ENCODE measurements around the gene AGER. TPM values are rescaled to one million over a fixed set of nuclear protein-coding genes. Genes with fewer than 3 reads are reported as not detected.
A peak's percentile ranks its signal among the peaks of the same experiment; 100 is the strongest.

The AGER gene
- total RNA-seq, 1 donor from 2014 or later: 29.9 TPM

DNA sequence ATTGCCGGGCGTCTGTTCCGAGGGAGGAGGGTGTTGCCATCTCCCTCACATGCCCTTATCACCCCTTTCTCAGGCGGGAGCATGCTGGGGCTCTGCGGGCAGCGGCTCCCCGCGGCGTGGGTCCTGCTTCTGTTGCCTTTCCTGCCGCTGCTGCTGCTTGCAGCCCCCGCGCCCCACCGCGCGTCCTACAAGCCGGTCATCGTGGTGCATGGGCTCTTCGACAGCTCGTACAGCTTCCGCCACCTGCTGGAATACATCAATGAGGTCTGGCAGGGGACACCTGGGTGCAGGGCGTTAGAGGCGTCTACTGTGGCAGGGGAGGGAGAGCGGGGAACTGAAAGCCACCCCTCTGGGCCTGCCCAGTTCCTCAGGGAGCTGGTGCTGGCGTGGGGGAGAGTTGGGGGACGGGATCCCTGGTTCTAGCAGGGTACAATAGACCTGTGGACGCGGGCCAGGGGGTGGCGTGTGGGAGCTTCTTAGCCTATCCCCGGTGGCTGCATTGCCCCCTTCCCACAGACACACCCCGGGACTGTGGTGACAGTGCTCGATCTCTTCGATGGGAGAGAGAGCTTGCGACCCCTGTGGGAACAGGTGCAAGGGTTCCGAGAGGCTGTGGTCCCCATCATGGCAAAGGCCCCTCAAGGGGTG, 29.4 kb downstream of the AGER start:
- no peaks in the 10 kb centered on the region for H3K9me3 Mint-ChIP-seq (ENCODE audit: low read depth)
- peaks cover 17% of the 10 kb centered on the region for H3K36me3 Mint-ChIP-seq (ENCODE audit: insufficient read depth)
- peak overlapping the region; percentile 99 for H3K4me3 Mint-ChIP-seq (ENCODE audit: low read depth)
- DNase-seq (ENCODE audit: low spot score, unreplicated experiment): peak; percentile 59
- peak overlapping the region; percentile 98 for H3K27ac Mint-ChIP-seq
- peaks cover 13% of the 10 kb centered on the region for H3K27me3 Mint-ChIP-seq
- H3K4me1 Mint-ChIP-seq (ENCODE audit: low read depth): peaks cover 28% of the 10 kb centered on the region
- TF ChIP-seq, protein P1, sequence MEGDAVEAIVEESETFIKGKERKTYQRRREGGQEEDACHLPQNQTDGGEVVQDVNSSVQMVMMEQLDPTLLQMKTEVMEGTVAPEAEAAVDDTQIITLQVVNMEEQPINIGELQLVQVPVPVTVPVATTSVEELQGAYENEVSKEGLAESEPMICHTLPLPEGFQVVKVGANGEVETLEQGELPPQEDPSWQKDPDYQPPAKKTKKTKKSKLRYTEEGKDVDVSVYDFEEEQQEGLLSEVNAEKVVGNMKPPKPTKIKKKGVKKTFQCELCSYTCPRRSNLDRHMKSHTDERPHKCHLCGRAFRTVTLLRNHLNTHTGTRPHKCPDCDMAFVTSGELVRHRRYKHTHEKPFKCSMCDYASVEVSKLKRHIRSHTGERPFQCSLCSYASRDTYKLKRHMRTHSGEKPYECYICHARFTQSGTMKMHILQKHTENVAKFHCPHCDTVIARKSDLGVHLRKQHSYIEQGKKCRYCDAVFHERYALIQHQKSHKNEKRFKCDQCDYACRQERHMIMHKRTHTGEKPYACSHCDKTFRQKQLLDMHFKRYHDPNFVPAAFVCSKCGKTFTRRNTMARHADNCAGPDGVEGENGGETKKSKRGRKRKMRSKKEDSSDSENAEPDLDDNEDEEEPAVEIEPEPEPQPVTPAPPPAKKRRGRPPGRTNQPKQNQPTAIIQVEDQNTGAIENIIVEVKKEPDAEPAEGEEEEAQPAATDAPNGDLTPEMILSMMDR (IDR thresholded peaks at IDR 0.05; ENCODE audit: unreplicated experiment): peak; percentile 63

DNA sequence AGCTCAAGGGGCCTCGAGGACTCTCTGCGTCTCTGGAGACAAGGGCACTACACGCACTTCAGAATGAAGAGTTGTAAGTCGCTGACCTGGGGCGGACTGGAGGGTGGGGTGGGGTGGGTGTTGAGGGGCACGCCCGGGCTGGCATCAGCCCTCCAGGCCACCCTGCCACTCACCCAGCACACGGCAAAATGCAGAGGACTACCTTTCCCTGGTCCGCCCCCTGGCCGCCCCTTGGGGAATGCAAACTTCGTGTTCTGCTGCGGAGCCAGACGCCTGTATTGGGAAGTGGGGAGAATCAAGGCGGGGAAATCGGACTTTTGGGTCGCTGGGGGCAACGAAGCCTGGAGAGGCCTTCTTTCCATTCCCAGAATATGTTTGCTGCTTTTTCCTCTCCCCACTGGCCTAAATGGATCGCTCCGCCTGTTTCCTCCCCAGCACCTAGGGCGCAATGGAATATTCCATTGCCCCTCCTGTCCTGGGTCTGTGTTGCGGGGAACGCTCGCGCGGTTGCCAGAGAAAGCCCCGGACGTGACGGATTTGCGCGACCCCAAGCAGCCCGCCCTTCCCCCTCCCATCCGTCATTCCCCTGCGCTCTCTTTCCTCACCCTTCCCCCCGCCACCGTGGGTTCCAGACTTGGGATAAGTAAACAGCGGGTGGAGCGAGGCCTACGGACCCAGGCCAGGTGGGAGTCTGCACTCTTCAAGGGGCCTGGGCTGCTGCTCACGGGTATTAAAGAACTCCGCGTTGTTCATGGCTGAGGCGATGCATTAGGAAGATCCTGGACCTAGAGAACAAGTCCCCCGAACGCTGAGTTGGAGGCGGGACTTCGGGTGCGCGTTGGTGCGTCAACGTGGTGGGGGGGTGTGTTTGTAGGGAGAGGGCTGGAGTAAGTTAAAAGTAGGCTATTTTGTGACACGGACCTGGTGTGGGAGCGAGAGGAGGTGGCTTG, 30.2 kb downstream of the AGER start, which contains the start of gene PPT2:
PPT2 (plus strand) TSS at position 578 of the 950 bp plus-strand sequence. CDS start 454 bp downstream, outside the sequence.
- Mint-ChIP-seq H3K27me3 (peaks cover 13% of the 10 kb centered on the region), H3K4me3 (ENCODE audit: low read depth) (peak within 1 kb of the TSS; percentile 99), H3K9me3 (ENCODE audit: low read depth) (no peaks in the 10 kb centered on the region), H3K4me1 (ENCODE audit: low read depth) (peaks cover 28% of the 10 kb centered on the region), H3K36me3 (ENCODE audit: insufficient read depth) (peaks cover 17% of the 10 kb centered on the region), H3K27ac (peak within 1 kb of the TSS; percentile 98)
- TF ChIP-seq, protein P1 (IDR thresholded peaks at IDR 0.05; ENCODE audit: unreplicated experiment): peak; percentile 38
- DNase-seq (ENCODE audit: low spot score, unreplicated experiment): peak; percentile 75

DNA sequence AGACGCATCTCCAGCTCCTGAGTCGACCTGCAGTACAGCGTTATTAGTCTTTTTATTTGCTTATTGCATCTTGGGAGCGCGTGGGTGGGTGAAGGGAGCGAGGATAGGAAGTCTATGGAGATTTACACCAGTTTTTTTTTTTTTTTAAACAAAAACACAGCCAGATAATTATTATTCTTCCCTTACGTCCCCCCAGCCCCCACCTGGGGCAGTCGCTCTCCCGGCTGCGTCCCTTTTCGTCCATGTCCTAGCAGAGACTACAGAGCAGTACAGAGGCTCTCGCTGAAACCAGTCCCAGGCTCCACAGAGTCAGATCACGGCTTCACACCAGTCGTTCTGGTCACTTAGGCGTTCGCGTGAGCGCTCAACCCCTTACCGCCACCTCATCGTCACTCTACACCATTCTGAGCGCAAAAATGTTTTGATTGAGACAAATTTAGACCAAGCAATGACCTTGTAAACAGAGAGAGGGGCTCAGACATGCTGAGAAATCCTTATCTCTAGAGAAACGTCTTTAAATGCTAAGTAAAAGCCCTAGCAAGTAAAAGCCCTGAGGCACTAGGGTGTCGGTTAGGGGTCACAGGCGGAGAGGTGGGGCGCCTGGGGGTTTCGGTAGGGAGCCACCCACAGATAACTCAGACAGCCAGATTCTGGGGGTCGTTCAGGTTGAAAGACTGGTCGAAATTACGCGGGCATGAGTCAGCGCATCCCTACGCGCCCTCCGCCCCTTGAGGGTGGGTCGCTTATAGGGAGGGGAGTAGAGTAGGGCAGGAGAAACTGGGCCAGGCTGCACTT, 31.1 kb downstream of the AGER start:
- H3K9me3 Mint-ChIP-seq (ENCODE audit: low read depth): no peaks in the 10 kb centered on the region
- TF ChIP-seq, protein P1 (IDR thresholded peaks at IDR 0.05; ENCODE audit: unreplicated experiment): no peak
- peak overlapping the region; percentile 99 for H3K4me3 Mint-ChIP-seq (ENCODE audit: low read depth)
- H3K36me3 Mint-ChIP-seq (ENCODE audit: insufficient read depth): peaks cover 12% of the 10 kb centered on the region
- peaks cover 13% of the 10 kb centered on the region for H3K27me3 Mint-ChIP-seq
- peak overlapping the region; percentile 98 for H3K27ac Mint-ChIP-seq
- peak; percentile 21 for DNase-seq (ENCODE audit: low spot score, unreplicated experiment)
- peaks cover 26% of the 10 kb centered on the region for H3K4me1 Mint-ChIP-seq (ENCODE audit: low read depth)

DNA sequence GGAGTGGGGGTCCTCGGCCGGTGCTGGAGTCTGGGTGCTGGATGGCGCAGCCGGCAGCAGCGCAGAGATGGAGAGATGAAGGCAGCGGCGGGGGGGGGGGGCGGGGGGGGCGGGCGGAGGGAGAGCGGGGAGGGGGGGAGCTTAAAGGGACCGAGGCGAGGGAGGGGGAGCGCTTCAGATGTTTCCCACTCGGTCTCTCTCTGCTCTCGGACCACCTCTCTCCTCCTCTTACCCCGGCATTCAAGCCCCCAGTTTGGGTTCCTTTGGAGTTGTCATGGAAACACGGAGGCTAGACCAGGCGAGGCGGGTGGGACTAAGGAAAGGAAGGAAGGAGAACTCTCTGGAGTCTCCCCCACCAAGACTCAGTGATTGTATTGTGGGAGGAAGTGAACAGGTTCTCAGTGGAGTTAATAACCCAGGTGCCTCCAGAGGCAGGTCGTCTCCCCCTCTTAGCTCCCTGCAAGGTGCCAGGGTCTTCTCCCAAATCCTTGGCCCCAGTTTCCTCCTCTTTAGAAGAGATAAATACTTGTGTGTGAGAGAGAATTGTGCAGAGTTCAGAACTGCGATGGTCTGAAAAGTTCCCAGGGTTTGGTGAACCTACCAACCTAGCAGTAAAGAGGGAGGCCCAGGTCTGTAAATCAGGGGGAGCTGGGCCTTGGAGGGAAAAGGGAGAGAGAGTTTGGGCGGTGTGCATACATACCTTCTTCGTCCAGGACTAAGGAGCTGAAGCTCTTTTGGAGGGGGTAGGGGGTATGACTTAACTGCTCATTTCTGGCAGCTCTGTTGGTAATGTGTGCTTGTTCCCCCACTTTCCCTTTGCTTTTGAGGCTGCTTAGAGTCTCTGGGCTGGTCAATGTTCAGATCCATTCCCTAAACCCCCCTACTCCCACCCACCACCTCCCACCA, 31.9 kb downstream of the AGER start, which contains the start of gene PRRT1:
PRRT1 (minus strand) TSS at position 77 of the 906 bp plus-strand sequence. CDS start 112 bp downstream, outside the sequence.
- H3K27ac Mint-ChIP-seq: peak within 1 kb of the TSS; percentile 98
- DNase-seq (ENCODE audit: low spot score, unreplicated experiment): no peak

More for the DNA sequence above, 31.9 kb downstream of the AGER start, which contains the start of gene PRRT1:
- Mint-ChIP-seq H3K36me3 (ENCODE audit: insufficient read depth) (peaks cover 6% of the 10 kb centered on the region), H3K9me3 (ENCODE audit: low read depth) (no peaks in the 10 kb centered on the region), H3K4me1 (ENCODE audit: low read depth) (peaks cover 26% of the 10 kb centered on the region), H3K4me3 (ENCODE audit: low read depth) (peak within 1 kb of the TSS; percentile 99), H3K27me3 (peaks cover 13% of the 10 kb centered on the region)
- TF ChIP-seq, protein P1 (IDR thresholded peaks at IDR 0.05; ENCODE audit: unreplicated experiment): no peak

Data from progenitor cell of endocrine pancreas (in vitro differentiated cells).